ENCODE results near the gene CKB.

Gene CKB

GRCh38 chr14:103476631-103477030 is 46.0 kb downstream of the CKB start:
- DNase-seq: no peak

DNA sequence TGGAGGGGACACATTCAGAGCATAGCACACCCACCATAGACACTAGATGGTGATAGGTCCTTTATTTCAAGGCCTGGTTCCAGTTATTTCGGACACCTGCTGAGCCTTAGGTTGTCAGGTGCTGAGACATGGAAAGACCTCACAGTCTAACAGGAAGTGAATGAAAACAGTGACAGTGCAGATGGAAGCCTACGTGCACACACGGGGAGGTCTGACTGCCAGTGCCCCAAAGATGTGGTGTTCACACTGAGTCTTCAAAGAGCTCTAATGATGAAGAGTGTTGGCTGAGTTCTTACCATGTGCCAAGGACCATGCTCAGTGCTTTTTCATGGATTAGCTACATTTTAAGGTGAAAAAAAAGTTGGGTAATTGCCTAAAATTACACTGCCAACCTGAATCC is 46.6 kb downstream of the CKB start:
- DNase-seq: no peak

GRCh38 chr14:103474893-103475292 is 47.7 kb downstream of the CKB start:
- no peak for DNase-seq

DNA sequence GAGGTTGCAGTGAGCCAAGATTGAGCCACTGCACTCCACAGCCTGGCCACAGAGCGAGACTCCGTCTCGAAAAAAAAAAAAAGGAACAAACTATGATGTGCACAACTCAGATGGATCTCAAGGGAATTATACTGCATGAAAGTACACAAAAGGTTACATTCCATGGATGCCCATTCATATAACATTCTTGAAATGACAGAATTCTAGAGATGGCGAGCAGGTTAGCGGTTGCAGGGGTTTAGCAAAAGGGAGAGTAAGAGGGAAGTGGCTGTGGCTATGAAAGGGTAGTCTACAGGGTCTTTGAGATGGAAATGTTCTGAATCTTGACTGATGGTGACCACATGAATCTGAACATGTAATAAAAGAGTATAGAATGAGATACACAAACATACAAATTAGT is 49.7 kb downstream of the CKB start:
- DNase-seq: no peak
